HG02571 (cell line): ENCODE results near the gene TFAP2B.

Experiments
- ATAC-seq: cut with Tn5 transposase; IDR thresholded peaks from one replicate; pipeline ENCODE4 v1.9.1; 2021; ENCODE audit warnings: mild to moderate bottlenecking, moderate library complexity; ENCODE audit not compliant: unreplicated experiment

Gene TFAP2B

DNA sequence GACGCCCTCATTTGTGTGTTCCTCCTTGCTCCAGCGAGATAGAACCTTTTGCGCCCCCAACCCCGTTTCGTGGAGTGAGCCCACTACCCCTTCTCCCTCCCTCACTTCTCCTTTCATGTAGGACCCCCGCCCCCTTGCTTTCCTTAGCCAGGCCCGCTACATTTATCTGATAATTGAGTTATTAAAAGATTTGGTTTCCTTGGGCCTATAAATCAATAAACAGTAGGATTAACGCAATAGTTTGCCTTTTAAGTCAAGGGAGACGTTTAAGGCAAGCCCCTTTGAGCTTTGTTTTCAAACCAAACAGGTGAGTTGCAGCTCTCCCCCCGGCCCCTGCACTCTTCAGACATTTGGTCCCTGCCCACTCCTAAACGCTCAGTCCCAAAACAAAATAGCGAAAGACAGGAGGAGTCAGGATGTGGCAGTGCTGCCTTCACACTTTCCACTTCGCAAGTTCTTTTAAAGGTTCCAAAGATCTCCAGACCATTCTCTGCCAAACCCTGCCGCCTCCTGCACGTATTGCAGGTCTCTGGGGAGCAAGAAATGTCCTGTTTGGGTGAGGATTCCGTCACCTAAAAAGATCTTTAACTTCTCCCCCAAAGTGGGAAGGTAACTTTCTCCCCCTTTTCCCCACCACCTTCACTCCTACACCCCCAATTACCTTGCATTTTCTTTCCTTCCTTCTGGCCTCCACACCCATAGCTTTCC lies 27.6 kb downstream of the TFAP2B start:
- ATAC-seq: no peak

DNA sequence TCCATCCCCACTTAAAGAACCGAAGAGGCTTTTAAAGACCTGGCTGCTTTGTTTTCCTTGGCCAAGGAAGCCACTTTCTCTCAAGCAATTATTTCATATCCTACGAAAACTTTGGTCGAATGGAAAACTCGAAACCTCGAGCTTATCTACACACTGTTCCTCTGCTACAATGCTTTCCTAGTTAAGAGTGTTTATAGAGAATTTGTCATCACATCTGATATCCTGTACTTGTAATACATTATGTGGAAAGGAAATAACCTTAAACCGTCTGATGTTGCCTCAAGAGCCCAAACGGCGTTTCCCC lies 28.1 kb downstream of the TFAP2B start:
- ATAC-seq: no peak

DNA sequence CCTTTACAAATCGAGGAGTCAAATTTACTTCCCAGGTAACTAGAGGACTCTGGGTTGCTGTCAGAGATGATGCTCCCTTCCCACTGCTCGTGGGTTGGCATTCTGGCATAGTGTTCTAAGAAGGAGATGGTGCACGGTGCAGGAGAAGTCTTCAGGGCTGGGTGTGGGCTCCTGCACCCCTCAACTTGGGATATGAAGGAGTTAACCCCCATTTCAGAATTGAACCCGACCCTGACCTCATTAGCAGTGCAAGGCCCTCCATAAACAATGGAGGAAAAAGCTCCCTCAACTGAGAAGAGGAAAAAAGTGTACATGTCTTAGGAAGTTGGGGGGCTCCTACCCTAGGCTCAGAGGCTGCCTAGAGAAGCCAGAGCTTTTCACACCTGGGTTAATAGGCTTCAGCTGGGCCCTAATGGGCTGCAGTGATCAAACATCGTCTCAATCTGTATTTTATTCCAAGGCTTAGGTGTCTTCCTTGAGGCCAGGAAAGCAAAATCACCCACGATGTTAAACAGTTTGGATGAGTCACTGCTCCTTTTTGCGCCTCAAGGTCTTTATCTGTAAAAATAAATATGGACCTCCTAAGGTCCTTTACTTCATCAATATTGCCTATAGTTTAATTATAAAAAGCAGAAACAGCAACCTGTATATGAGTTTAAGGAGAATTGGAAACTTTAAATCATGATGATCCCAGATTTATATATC lies 29.4 kb downstream of the TFAP2B start:
- ATAC-seq: no peak

DNA sequence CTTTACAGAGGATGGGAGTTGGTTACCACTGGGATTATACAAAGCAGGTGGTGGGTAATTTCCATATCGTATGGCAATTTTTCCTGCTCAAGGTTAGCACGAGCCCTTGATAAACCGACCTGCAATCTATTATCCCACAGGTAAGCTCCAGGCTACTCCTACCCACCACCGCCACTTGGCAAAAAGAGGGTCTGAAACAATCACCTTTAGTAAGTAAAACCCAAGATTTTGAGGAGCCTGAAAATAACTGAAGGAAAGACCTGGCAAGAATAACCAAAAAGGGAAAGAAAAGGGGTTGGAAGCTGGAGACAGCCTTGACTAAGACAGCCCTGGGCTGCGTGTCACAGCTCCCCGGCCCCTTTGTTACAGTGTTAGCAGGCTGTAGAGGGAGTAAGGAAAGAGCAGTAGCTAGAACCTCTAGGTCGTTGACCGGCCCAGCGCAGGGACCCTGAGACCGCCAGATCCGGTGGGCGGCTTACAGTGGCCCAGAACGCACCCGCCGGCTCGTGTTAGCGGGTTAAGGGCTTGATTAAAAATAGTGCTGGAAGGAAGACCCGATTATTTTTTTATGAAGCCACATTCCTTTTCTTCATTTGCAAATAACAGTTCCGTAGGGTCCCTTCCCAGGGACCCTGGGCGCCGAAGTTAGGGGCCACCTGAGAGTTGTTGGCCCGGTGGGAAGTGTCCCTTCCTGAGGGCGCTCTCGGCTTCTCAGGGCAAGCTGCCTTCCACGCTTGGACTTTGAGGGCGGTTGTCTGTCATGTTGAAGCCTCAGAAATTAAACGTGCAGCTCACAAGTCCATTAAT lies 30.5 kb downstream of the TFAP2B start:
- no peak for ATAC-seq

DNA sequence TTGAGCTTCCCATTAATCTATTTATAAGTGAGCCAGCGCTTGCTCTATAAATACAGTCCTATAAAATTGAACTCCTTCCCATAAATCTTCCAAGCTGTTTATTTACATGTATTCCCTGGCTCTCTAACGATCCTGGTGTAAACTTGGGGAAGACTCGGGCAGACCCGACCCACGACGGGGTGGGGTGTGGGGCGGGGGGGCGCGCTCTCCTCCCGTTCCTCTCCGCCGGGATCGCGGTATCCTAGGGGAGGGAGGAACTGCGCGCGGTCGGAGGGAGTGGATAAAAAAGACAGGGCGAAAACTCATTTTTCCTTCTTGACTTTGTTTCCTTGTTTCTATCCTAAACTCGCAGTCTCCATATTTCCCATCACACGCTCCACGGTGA lies 31.1 kb downstream of the TFAP2B start:
- ATAC-seq: no peak

DNA sequence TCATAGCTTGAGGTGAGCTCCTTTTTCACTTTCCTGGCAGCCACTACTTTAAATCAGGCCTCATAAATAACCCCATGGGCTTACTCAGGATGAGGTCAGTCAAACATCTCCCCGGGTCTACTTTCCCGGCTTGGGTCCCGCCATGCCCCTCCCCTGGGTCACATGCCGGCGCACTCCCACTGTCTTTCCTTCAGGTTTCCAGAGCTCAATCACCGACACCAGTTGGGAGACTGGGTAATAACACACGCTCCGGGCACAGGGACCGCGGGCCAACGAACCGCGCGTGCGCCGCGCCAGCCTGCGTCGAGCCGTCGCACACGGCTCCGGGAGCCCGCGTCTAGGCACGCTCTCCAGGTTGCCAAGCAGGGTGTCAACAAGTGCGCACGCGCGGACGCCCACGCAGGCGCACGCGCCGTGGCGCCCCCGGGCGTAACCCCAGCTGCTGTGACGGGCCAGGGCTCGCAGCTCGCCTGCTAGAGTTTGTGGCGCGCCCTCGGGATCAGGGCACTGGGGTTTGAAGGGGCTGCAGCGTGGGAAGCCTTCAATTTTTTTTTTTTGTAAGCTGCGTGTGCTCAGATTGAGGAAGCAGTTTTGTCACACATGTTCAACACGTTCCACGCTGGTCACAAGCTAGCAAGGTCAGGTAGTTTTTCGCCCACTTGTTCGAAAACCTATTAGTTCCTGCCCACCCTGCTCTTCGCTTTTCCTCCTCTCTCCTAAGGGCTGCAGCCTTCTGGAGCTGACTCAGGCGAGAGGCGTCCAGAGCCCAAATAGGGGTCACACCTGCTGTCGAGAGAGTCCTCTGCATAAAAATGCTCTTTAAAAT lies 31.8 kb downstream of the TFAP2B start:
- no peak for ATAC-seq

DNA sequence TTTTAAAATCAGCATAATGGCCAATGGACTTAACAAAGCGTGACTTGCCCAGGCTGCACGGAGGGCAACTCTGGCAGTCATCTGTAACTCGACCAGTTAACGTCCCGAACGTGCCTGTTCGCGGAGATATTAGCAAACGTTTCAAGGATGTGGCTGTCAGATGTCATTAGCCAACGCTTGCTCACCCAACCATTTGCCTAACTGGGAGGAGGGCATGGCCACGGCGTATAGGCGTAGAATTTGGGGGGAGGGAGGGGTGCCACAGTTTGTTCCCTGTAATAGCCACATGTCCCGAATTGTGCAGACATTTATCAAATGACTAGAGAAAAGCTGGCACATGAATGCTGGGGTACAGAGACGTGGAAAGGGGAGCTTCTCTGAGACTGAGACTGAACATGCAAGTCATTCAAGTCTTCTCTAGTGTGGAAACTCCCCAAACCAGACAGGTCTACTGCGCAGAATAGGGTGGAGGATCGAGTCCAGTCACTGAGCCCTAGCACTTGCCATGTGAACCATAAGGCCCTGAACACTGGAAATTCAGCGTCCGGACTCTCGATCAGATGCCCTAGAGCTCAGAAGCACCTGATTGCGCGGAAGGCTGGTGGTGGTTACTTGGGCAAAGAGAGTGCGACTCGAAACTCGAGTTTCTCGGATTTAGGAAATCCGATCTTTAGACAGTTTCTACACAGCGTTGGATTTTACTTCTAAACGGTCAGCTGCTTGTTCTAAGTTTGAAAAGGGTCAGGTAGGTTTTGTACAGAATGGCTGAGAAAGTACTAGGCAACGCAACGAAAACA lies 32.6 kb downstream of the TFAP2B start:
- ATAC-seq: no peak

DNA sequence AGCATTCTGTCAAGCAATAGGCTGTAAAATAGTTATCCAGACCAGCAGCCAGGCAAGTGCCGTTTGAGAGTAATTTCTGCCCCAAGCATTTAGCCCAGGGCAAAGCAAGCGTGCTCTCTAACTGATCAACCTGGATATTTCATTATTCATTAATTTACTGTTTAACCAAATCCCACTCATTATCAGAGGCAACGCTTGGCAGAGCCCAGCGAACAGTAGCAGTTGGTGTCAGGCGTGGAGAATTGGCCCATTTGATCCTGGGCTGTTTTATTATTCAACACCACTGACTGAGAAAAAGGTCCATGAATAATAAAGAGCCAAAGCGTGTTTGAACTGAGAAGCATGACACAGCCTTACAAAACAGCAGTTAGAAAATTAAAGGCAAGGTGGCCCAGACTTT lies 35.3 kb downstream of the TFAP2B start:
- no peak for ATAC-seq

DNA sequence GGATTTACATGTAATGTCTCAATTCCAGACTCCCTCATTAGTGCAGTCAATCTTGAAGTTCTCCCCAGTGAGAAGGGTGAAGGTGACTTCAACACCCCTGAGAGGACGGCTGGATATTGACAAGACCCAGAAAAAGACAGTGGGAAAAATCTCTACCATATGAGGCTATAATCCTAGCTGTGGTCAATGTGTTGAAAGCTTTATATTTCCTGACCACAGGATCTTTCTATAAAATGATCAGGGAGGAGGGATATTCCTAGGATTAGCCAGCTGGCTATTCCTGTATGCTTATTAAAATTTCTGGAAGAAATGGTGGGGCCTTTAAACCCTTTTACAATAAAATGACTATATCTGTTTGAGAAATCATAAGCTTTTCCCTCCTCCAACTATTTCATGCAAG lies 43.0 kb downstream of the TFAP2B start:
- ATAC-seq: no peak

DNA sequence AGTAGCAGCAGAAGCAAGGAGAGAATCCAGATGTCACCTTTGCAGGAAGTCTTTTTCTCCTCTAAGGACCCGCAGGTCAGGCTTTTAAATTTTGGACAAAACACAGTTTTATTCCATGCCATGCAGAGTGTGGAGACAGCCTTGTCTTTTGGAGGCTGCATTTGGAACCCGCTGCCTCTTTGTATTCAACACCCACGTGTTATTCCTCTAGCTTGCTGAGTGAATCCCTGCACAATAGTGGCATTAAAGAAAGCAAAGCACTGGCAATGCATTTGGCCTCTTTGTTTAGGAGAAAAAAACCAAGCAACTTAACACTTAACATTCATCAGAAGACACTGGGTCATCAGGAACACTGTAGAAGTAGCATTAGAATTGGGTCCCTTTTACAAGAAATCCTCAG lies 43.5 kb downstream of the TFAP2B start:
- ATAC-seq: no peak

DNA sequence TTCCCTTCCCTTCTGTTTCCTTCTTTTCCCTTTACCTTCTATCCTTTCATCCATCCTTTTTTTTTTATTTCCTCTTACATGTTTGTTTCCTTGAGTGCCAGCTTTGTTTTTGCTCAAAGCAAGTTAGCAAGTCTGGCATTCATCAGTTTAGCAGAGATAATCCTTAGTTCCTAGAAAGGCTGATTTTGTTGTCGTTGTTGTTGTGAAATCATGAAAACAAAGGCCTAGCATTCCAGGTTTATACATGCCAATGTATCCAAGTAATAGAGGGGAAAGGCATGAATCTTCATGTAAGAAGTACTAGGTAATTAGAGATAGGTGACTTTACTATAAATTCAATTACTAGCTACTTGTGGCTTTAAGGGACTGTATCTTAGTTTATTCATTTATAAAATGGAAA lies 45.9 kb downstream of the TFAP2B start:
- no peak for ATAC-seq

DNA sequence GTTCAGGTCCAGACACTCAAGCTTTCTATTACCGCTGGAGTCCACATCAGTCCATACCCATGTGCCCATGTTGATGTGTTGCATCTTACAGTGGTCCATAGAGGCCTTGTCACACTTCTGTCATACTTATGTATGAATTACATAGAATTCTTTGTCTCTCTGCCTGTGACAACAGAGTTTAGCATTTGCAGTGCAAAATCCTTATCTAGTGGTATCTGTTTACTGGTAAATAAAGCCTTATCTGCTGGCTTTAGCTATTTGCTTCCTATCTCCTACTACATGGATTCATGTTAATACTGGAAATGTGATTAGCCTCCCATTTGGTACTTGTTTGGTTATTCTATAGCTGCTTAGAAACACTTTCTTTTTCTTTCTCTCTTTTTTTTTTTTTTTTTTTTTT lies 49.8 kb downstream of the TFAP2B start:
- no peak for ATAC-seq

DNA sequence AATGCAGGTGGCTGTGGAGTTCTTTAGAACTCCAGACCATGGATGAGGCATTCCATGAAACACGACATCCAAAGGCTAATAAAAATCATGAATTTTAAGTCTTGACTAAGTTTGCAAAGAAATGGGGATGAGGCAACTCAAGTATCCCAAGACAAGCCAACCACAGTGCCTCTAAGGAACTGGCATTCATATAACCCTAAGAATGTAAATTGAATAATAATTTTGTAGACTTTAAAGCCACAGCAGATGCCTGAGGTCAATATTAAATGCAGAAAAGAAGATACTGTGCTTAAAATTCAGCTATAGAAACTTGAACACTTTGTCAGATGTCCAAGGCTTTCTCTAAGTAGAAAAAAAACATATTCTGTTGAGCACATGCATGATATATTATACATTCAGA lies 54.5 kb downstream of the TFAP2B start:
- ATAC-seq: no peak

DNA sequence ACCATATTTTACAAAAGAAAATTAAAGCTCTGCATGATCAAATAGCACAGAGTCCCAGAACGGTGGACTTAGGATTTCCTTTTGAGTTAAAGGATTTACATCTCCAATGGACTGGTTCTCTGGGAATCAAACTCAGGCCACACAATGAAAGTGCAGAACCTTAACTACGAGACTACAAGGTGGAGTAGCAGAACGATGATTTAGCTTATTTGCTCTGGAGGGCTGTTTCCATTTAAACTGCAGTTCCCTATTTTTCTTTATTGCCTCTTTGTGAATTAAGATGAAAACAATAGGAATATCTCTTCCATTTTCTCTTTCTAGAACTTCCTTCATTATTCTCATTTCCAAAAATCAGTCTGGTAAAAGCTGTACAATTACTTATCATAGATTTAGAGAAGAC lies 65.7 kb downstream of the TFAP2B start:
- ATAC-seq: no peak

DNA sequence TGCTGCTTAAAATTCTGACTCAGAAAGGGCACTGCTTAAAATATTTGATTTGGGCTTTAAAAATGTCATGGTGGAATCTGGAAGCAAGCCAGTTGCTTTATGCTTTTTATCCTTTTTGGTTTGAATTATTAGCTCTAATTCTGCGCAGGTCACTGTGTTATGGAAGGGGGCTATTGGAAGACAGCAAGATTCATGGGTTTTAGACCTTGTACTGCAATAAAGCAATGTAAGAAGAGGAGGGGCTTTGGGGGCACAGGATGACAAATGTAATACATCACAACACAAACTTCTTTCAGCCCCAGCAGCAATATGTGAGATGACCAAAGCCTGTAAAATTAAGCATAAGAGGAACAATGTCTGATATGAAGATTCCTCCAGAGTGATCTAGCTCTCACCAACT lies 68.4 kb downstream of the TFAP2B start:
- no peak for ATAC-seq

DNA sequence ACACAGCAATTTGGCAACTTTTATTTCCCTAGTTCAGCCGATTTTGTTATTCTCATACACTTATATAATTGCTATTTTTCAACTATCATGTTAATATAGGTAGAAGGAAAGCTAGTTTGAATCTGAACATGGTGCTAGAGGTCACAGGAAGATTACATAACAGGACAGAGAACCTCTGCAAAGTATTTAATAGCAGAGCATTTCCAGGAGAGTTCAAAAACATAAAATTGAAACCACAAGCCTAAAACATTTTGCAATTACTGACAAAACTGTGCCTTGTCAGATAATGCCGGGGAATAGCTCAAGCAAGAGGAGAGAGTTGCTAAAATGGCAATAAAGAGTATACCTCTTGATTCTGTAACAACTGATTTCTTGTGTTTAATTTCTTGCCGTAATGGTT lies 70.8 kb downstream of the TFAP2B start:
- no peak for ATAC-seq

DNA sequence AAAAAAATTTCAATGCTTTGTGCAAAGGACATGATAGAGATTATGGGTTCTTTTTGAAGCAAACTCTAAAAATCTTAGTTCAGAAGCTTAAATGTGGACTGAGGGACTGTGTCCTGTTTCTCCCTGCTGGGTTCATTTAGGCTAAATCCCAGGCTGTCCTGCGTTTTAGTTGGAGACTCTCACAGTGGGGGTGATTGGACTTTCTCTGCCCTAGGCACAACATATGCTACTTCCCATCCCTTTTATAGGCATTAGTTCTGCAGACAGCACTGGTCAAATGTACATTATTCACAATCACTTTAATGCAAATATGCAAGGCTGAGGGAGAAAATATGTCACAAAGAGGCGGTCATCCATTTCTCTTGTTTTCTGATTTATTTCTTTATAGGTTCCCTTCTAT lies 71.3 kb downstream of the TFAP2B start:
- ATAC-seq: no peak

DNA sequence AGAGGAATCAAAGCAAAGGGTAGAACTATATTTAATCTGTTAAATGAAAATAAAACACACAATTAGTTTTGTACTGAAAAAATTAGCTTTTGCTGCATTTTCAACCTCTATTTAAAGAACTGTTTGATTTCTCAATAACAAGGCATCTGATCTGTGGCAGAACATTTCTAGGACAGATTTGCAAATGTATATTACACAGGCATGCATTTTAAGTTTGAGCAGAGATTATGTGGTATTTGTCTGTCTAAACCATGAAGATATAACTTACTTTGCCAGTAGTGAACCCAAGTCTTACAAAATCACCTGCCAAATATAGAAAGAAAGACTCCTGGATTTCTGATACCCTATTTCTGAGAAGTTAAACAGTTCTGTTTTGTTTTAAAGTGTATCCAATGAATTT lies 71.9 kb downstream of the TFAP2B start:
- no peak for ATAC-seq

DNA sequence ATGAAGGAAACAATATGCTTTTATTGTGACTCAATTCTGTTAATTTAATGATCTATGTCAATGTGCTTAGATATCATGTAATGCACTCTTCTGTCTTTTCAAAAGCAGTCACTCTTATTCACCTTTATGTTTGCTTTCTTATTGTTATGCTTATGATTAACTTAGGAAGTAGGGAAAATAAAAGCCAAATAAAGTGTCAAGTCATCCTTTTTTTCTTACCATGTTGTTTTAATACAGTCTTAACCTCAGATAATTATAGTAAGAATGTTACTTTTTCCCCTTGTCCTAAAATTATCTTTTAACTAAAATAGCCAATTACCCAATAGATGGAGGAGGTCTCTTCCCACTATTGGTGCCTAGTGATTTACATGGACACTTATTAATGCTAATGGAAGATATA lies 72.6 kb downstream of the TFAP2B start:
- no peak for ATAC-seq
